ENCODE measurements around the gene DCST2.

DCST2 gene

GRCh38 chr1:155048449-155049334 is 15.1 kb upstream of the DCST2 start:
- no peak for DNase-seq

GRCh38 chr1:155044812-155045657 is 11.5 kb upstream of the DCST2 start:
- DNase-seq = peak; percentile 93 to 94 (median 94)

- DNase-seq = no peak
Measured at GRCh38 chr1:155044365-155044764, 10.8 kb upstream of the DCST2 start.

GRCh38 chr1:155043793-155044192 is 10.2 kb upstream of the DCST2 start:
- no peak for DNase-seq

- DNase-seq = no peak
Measured at GRCh38 chr1:155043301-155043702, 9.7 kb upstream of the DCST2 start.

GRCh38 chr1:155042789-155043188 is 9.2 kb upstream of the DCST2 start:
- DNase-seq = no peak

- no peak for DNase-seq
Measured at GRCh38 chr1:155040358-155041093, 6.9 kb upstream of the DCST2 start.

- DNase-seq = no peak
Measured at GRCh38 chr1:155039308-155039669, 5.7 kb upstream of the DCST2 start.

- DNase-seq = peak; percentile 25 to 45 (median 28)
Measured at GRCh38 chr1:155038602-155039307, 5.2 kb upstream of the DCST2 start.

- no peak for DNase-seq
Measured at GRCh38 chr1:155037851-155038441, 4.4 kb upstream of the DCST2 start.

GRCh38 chr1:155037043-155037442 is 3.5 kb upstream of the DCST2 start:
- DNase-seq = no peak

- DNase-seq = peak; percentile 76 to 90 (median 86)
Measured at GRCh38 chr1:155035936-155036335, 2.4 kb upstream of the DCST2 start.

GRCh38 chr1:155034318-155035208 is 982 bp upstream of the DCST2 start:
- no peak for DNase-seq

- no peak for DNase-seq
Measured at GRCh38 chr1:155032886-155033285, 695 bp downstream of the DCST2 start.

- DNase-seq = no peak
Measured at GRCh38 chr1:155030899-155031298, 2.7 kb downstream of the DCST2 start.

- DNase-seq = no peak
Measured at GRCh38 chr1:155030243-155030795, 3.3 kb downstream of the DCST2 start.

- DNase-seq = no peak
Measured at GRCh38 chr1:155029513-155030242, 3.9 kb downstream of the DCST2 start.

- no peak for DNase-seq
Measured at GRCh38 chr1:155026588-155026987, 7.0 kb downstream of the DCST2 start.

- DNase-seq = no peak
Measured at GRCh38 chr1:155026154-155026553, 7.4 kb downstream of the DCST2 start.

- no peak for DNase-seq
Measured at GRCh38 chr1:155024315-155024714, 9.3 kb downstream of the DCST2 start.

Data from suppressor macrophage treated with lipopolysaccharide for 1 hour (primary cell).